Keratinocyte (primary cell): ENCODE measurements around the gene JAZF1. TPM values are rescaled to one million over a fixed set of nuclear protein-coding genes. Genes with fewer than 3 reads are reported as not detected.

Experiments
- DNase-seq: peaks from one replicate; pipeline ENCODE4 v3.0.0-alpha.2; 2011; ENCODE audit warnings: low read depth, missing footprints, low spot score
- FAIRE-seq: peaks from 2 replicates; lab custom pipeline; 2011; peaks lifted over from hg19 to GRCh38; lab: Jason Lieb, UNC
- H2AFZ ChIP-seq: 2 replicates; pipeline ENCODE4 v1.6.0; 2012; ENCODE audit warnings: low read length, control low read depth, inconsistent platforms; ENCODE audit not compliant: control insufficient read depth
- H3K27ac ChIP-seq: 2 replicates; pipeline ENCODE4 v1.5.1; 2011; ENCODE audit warnings: low read length; ENCODE audit not compliant: control insufficient read depth, insufficient read depth
- H3K27me3 ChIP-seq: 3 replicates; pipeline ENCODE4 v1.6.0; 2011; ENCODE audit warnings: low read length; ENCODE audit not compliant: control insufficient read depth, insufficient read depth; ENCODE audit errors: extremely low read depth
- H3K36me3 ChIP-seq, 2 experiments: 2 replicates in 1 of 2; 3 replicates in 1 of 2; pipeline ENCODE4 v1.5.1; 2011; ENCODE audit warnings: low read length in 2 of 2, mild to moderate bottlenecking in 1 of 2; ENCODE audit not compliant: control insufficient read depth in 2 of 2, insufficient read depth in 2 of 2; ENCODE audit errors: extremely low read depth in 1 of 2
- H3K4me1 ChIP-seq: 3 replicates; pipeline ENCODE4 v1.5.1; 2011; ENCODE audit warnings: low read length; ENCODE audit not compliant: control insufficient read depth, insufficient read depth; ENCODE audit errors: extremely low read depth
- H3K4me2 ChIP-seq: 3 replicates; pipeline ENCODE4 v1.6.0; 2011; ENCODE audit warnings: low read depth, low read length; ENCODE audit not compliant: control insufficient read depth, insufficient read depth; ENCODE audit errors: extremely low read depth
- H3K4me3 ChIP-seq, 3 experiments: fragments of 200-600 bp in 1 of 3; sonication (generic) in 1 of 3; 2 replicates in 2 of 3; 3 replicates in 1 of 3; pipeline ENCODE4 v1.5.1; 2011 to 2016; ENCODE audit warnings: low read length in 3 of 3, mild to moderate bottlenecking in 3 of 3, control low read depth in 2 of 3, inconsistent platforms in 1 of 3, low read depth in 1 of 3, mixed read lengths in 1 of 3, mixed run types in 1 of 3, moderate library complexity in 1 of 3; ENCODE audit not compliant: control insufficient read depth in 2 of 3, insufficient read depth in 2 of 3; ENCODE audit errors: extremely low read depth in 1 of 3
- H3K79me2 ChIP-seq: 2 replicates; pipeline ENCODE4 v1.6.0; 2012; ENCODE audit warnings: low read length; ENCODE audit not compliant: control insufficient read depth, insufficient read depth
- H3K9ac ChIP-seq: 3 replicates; pipeline ENCODE4 v1.6.0; 2011; ENCODE audit warnings: low read length; ENCODE audit not compliant: control insufficient read depth, insufficient read depth; ENCODE audit errors: extremely low read depth
- H3K9me1 ChIP-seq: 3 replicates; pipeline ENCODE4 v1.6.0; 2011; ENCODE audit warnings: low read length; ENCODE audit not compliant: control insufficient read depth, insufficient read depth; ENCODE audit errors: extremely low read depth
- H3K9me3 ChIP-seq: 2 replicates; pipeline ENCODE4 v1.5.1; 2012; ENCODE audit warnings: low read depth, low read length; ENCODE audit not compliant: control insufficient read depth
- H4K20me1 ChIP-seq: 3 replicates; pipeline ENCODE4 v1.6.0; 2011; ENCODE audit warnings: low read length; ENCODE audit not compliant: control insufficient read depth, insufficient read depth; ENCODE audit errors: extremely low read depth
- EZH2 ChIP-seq: IDR thresholded peaks from one replicate; pipeline ENCODE4 v1.6.1; 2012; ENCODE audit warnings: inconsistent platforms, mild to moderate bottlenecking, low read length, moderate library complexity
- dilution Hi-C: fragments of 300-500 bp; cut with MboI; formaldehyde crosslinking; loops from one replicate; pipeline ENCODE4 v1.7.0; 2020; ENCODE audit warnings: low sequenced_read_pairs; ENCODE audit not compliant: extremely low pct_ligation_motif_present
- polyA plus RNA-seq, 5 experiments: library from polyadenylated mRNA; depleted of rRNA in 3 of 5; stranded (reverse) in 3 of 5; stranded (forward) in 1 of 5; unstranded in 1 of 5; fragments of >200 nt; gene quantifications; 1 replicate in 1 of 5; 2 replicates in 3 of 5; 3 replicates in 1 of 5; pipeline versions ENCODE4 v1.2.1 to v1.2.3, GENCODE V29; 2011 to 2012; ENCODE audit warnings: missing spikeins in 2 of 5, low read depth in 1 of 5, low replicate concordance in 1 of 5
- TF ChIP-seq, protein P1 (sequence below), 3 experiments: IDR thresholded peaks in 1 of 3; conservative IDR thresholded peaks in 1 of 3; optimal IDR thresholded peaks in 1 of 3; 2 replicates in 2 of 3; 3 replicates in 1 of 3; pipeline versions ENCODE3 to v1.5.1; 2011; ENCODE audit warnings: low read length in 3 of 3, mild to moderate bottlenecking in 3 of 3, moderate library complexity in 2 of 3, control low read depth in 1 of 3, inconsistent platforms in 1 of 3; ENCODE audit not compliant: insufficient read depth in 2 of 3; ENCODE audit errors: extremely low read depth in 1 of 3

The JAZF1 gene
- polyA plus RNA-seq, 1 donor (not counting 4 experiments of a cell fraction or from before 2014, with no cell fraction given): 2.5 TPM

DNA sequence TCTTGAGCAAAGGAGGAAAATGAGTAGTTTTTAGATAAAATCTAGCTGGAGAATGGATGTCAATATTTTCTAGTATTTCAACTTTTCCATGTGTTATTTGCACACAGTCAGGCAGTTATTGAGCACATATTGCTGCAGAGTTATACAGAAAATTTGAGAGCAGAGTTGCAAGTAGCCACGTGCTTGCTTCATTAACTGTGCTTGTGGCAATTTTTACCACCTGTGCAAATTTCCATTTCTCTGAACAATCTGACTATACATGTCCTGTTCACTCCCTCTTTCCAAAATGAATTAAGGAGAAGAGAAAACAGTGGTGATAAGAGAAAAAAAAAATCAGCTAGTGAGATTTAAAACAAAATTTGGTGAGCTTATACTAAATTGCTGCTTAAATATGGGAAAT lies 262.1 kb downstream of the JAZF1 start:
- H4K20me1 ChIP-seq: no peaks in the 10 kb centered on the region
- no peak overlapping the region for H3K4me2 ChIP-seq
- no peak for DNase-seq
- no peaks in the 10 kb centered on the region for H3K9me1 ChIP-seq
- no peaks in the 10 kb centered on the region for H3K79me2 ChIP-seq
- no peak overlapping the region for H2AFZ ChIP-seq
- no peak for TF ChIP-seq EZH2
- TF ChIP-seq, protein P1, sequence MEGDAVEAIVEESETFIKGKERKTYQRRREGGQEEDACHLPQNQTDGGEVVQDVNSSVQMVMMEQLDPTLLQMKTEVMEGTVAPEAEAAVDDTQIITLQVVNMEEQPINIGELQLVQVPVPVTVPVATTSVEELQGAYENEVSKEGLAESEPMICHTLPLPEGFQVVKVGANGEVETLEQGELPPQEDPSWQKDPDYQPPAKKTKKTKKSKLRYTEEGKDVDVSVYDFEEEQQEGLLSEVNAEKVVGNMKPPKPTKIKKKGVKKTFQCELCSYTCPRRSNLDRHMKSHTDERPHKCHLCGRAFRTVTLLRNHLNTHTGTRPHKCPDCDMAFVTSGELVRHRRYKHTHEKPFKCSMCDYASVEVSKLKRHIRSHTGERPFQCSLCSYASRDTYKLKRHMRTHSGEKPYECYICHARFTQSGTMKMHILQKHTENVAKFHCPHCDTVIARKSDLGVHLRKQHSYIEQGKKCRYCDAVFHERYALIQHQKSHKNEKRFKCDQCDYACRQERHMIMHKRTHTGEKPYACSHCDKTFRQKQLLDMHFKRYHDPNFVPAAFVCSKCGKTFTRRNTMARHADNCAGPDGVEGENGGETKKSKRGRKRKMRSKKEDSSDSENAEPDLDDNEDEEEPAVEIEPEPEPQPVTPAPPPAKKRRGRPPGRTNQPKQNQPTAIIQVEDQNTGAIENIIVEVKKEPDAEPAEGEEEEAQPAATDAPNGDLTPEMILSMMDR (optimal IDR thresholded peaks at IDR 0.05 in 1 of 3, IDR thresholded peaks at IDR 0.05 in 1 of 3, conservative IDR thresholded peaks at IDR 0.05 in 1 of 3; ENCODE audit: extremely low read depth in 1 of 3, insufficient read depth in 2 of 3, low read length in 3 of 3): no peak
- no peak for FAIRE-seq
- H3K36me3 ChIP-seq: no peaks in the 10 kb centered on the region
- H3K4me3 ChIP-seq: no peak overlapping the region
- H3K4me1 ChIP-seq: peaks cover 28% of the 10 kb centered on the region
- H3K9ac ChIP-seq: no peak overlapping the region
- dilution Hi-C loops: no loop called here
- no peaks in the 10 kb centered on the region for H3K27me3 ChIP-seq
- H3K27ac ChIP-seq: no peak overlapping the region
- no peaks in the 10 kb centered on the region for H3K9me3 ChIP-seq

DNA sequence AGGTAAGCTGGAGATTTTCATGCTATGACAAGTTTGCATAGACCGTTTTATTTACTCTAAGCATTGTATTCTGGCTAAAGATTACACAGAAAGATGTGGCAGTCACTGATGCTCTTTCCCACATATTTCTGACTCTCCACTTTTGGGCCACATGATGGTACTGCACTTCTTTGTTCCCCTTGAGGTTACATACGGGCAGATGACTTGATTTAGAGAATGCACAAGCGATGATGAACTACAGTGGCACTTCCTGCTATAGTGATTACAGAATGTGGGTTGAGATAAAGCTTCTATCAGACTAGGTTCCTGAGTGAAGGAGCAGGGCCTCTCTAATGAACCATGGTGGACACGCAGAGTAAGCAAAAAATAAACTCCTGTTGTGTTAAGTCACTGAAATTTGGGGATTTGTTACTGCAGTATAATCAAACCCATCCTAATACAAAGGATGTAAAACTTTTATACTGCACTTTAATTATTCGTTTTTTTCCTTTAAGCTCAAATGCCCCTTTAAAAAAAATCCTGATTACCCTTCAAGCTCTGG lies 262.8 kb downstream of the JAZF1 start:
- H3K79me2 ChIP-seq: no peaks in the 10 kb centered on the region
- H4K20me1 ChIP-seq: no peaks in the 10 kb centered on the region
- no peak overlapping the region for H2AFZ ChIP-seq
- no peaks in the 10 kb centered on the region for H3K27me3 ChIP-seq
- peak overlapping the region; percentile 59 for H3K27ac ChIP-seq
- H3K9me3 ChIP-seq: no peaks in the 10 kb centered on the region
- H3K4me3 ChIP-seq: no peak overlapping the region
- peak overlapping the region; percentile 69 for H3K4me2 ChIP-seq
- dilution Hi-C loops: no loop called here
- no peak overlapping the region for H3K9ac ChIP-seq
- DNase-seq (no peak), FAIRE-seq (peak; percentile 95)
- TF ChIP-seq EZH2: no peak
- TF ChIP-seq, protein P1 (optimal IDR thresholded peaks at IDR 0.05 in 1 of 3, IDR thresholded peaks at IDR 0.05 in 1 of 3, conservative IDR thresholded peaks at IDR 0.05 in 1 of 3; ENCODE audit: extremely low read depth in 1 of 3, insufficient read depth in 2 of 3, low read length in 3 of 3): no peak
- H3K36me3 ChIP-seq: no peaks in the 10 kb centered on the region
- peaks cover 28% of the 10 kb centered on the region for H3K4me1 ChIP-seq
- H3K9me1 ChIP-seq: no peaks in the 10 kb centered on the region
